ENCODE measurements around the gene DDIT4.

Gene DDIT4

DNA sequence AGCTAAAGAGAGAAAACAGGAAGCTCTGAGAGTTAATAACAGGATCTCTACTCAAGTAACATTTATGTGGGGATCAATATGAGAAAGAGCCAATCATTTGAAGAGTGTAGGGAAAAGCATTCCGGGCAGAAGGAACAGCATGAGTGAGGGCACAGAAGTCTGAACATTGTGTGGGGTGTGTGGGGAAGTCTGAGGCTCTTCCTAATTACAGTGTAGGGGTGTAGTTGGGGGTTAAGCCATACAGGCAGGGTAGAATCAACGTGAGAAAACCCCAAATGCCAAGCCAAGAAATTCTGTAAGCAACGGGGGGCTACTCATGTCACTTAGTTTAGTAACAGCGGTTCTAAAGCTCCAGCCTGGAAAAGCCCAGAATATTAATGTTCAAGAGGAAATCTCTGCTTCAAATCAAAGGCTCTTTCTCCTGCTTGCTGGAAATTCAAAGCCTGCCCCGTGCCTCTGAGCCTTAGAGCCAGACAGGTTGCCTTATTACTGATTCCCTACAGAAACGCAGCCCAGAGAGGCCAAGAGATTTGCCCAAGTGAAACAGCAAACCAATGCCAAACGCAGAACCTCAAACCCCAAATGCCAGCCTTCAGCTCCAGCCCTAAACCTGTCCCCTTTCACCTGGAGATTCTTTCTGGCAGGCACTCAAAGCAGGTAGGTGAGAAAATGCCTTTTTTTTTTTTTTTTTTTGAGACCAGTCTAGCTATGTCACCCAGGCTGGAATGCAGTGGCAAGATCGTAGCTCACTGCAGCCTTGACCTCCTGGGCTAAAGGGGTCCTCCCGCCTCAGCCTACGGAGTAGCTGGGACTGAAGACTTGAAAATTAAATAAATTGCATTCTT is 44.9 kb downstream of the DDIT4 start:
- DNase-seq = no peak

DNA sequence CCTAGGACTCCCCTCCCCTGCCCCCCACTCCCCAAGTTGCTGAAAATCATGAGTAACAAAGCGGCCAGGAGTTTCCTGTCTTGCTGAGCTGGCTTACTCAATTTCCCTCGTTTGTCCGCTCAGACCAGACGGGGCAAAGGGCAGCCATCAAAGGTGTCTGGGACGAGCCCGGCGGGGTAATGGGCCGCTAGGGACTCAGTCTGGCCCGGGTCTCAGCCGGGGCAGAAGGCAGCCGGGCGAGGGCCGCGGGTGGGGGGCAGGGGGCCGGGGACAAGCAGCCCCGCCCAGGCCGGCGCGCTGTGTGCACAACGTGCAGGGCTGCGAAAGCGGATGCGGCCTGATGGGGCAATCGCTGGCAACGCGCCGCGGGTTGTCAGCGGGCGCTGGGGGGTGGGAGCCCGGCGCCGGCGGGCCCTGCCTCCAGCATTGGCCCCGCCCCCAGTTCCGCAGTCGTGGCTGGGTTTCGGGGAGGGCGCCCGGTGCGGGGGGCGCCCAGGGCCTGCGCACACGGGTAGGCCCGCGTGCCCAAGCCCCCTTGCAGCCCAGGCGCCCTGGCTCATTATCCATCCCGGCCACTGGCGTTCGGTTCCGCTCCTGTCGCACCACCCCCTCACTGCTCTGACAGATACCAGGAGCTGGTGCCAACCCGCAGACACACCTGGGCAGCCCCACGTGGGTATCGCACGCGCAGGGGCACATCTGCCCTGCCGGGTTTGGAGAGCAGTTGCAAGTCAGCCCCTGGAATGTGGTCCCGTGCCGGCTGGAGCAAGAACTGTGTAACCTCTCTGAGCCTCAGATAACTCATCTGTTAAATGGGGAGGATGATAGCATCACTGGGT is 45.9 kb downstream of the DDIT4 start:
- peak; percentile 39 to 60 for DNase-seq

DNA sequence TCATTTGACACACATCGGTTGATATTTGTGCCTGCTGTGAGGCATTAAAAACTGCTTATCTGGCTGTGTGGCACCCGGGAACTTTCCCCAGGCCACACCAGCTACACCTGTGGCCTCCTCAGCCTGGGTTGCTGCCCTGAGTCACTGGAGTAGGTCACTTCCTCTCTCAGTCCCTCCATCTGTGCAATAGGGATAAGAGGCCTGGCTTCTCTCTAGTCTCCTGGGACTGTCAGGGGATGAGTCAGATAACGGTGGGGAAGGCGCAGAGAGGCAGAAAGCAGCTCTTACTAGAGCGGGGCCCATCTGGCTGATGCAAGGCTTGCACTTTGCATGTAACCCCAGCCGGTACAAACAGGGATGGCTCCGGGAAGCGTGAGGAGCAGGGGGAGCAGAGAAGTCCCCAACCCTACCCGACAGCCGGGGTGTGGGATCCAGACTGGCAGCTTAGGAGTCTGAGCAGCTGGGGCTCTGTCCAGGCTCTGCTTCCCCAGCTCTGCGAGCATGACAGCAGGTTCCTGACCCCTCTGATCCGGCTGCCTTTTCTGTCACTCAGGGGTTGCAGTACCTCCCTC is 47.0 kb downstream of the DDIT4 start:
- peak; percentile 52 to 55 for DNase-seq

DNA sequence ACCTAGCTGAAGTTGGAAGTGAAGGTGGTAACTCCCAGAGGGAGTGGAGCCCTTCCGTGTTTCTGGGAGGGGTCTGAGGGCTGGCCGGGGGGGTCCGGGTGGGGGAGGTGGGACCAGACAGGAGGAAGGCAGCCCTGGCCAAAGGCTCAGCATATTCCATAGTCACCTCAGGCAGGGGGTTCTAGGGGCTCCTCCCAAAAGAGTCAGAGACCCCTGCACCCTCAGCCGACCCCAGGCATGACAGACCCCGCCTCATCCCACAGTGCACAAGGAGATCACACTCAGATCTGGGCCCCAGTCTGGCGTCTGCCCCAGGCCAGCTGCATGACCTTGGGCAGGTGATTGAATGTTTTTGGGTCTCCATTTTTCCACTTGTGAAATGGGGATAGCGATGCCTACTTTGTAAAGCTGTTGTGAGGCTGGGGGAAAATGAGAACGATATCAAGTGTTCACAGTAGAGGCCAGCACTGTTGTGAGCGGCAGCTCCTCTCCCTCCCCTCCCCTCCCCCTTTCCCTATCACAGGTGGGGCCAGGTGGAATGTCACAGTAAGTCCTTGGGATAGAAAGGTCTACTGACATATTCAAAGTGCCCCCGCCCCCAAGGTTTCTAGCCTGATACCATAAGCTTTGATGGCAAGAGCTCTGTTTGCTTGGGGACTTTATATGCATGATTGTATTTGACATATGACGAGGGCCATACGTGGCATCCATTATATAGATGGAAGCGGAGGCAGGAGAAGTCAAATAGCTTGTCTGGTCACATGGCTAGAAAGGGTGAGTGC is 47.7 kb downstream of the DDIT4 start:
- no peak for DNase-seq

DNA sequence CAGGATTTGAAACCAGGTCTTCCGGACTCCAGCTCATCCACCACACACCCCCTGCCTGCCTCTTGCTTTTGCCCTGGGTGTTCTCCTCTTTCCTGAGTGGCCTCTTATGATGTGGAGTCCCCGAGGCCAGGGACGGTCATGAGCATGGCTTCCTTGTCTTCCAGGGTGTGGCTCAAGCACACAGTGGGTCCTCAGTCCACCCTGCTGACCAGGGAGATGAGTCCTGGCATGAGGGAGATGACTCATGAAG is 48.2 kb downstream of the DDIT4 start:
- no peak for DNase-seq

DNA sequence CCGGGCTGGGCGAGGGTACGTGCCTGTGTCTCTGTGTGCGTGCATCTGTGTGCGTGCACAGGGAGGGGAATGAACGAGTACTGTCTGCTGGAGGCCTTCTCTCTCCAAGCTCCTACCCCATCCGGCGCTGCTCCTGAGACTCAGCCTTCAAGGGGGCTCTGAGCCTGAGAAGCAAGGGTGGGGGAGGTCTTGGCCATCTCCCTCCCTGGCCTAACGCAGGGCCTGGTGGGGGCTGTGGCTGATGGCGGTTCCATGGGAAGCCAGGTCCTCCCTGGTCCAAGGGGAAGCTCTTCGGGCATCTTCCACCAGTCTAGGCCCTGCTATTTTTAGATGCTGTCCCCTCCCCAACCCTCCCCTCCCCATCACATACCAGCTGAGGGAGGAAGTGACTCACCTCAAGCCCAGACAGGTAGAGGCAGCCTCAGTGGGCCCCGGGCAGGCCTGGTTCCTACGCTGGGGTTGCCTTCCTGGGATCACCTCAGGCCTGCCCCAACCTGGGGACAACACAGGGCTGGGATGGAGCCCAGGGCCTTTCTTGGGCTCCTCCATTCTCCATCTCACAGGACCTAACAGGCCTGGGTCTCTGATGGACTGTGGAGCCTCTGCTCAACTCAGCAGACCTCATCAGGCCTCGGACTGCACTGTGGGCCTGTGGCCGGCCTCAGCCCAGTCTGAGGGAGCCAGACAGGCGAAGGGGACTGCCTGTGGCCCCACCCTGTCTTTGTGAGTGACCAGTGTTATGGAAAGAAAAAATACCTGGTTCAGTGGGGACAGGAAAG is 48.7 kb downstream of the DDIT4 start:
- DNase-seq = no peak

DNA sequence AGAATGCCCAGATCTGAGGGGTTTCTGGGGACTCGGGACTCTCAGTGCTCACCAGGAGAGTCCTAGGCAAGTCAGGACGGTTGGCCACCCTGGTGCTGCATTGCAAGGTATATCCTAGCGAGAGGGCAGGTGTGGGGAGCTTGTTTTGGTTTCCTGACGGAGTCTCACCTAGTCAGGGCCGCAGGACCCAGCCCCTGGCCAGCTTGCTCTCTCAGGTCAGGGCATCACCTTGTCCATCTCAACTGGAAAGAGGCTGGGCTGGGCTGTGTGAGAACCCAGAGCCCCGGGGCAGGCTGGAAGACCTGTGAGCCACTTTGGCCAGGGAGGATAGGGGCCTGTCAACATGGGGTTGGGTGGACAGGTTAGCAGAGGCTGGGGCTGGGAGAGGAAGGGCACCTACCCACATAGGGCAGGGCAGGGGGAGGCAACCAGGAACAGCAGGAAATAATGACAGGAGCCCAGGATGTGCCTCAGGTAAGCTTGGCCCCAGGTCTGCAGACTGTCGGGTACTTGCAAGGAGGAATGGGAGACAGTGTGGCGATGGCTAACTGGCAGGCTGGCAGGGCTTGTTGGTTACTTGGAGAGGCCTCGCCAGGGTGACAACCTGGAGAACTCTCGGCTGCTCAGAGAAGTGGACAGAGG is 49.5 kb downstream of the DDIT4 start:
- no peak for DNase-seq

DNA sequence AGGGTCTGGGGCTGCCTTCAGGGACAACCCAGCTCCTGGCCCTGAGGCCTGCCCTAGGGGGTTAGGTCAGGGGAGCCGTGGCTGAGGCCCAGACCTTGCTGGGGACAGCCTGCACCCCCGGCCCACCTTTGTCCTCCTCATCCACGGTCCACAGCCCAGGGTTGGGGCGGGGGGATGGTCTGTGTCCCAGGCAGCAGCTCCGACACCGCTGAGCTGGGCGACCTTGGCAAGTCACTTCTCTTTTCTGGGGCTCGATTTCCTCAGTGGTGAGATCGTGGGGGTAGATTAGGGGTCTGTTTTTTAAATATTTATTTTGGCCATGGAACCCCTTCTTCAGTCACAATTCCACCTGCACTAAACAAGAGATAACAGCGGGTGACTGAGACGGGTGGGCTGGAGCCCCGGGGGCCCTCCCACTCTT is 50.1 kb downstream of the DDIT4 start:
- no peak for DNase-seq

Data from SHP77 (cell line).